H9 (cell line): Measurements from ENCODE around the gene USP37. TPM values are rescaled to one million over a fixed set of nuclear protein-coding genes. Genes with fewer than 3 reads are reported as not detected.

ENCODE experiments used
- DNase-seq: peaks from one replicate; pipeline ENCODE4 v3.0.0-alpha.2; 2017
- H2AFZ ChIP-seq: one replicate; pipeline ENCODE4 v1.6.1; 2013; ENCODE audit warnings: mild to moderate bottlenecking, low read length, control low read depth, moderate library complexity
- H2AK5ac ChIP-seq: 2 replicates; pipeline ENCODE4 v1.6.1; 2013; ENCODE audit warnings: low read length, control low read depth, mixed read lengths; ENCODE audit not compliant: insufficient read length
- H2BK120ac ChIP-seq: one replicate; pipeline ENCODE4 v1.6.1; 2013; ENCODE audit warnings: low read depth, mild to moderate bottlenecking, low read length, control low read depth, inconsistent platforms; ENCODE audit not compliant: poor library complexity, severe bottlenecking
- H2BK12ac ChIP-seq: 2 replicates; pipeline ENCODE4 v1.6.1; 2013; ENCODE audit warnings: low read length, control low read depth, mixed read lengths, low read depth; ENCODE audit not compliant: insufficient read length
- H2BK15ac ChIP-seq: 2 replicates; pipeline ENCODE4 v1.6.1; 2013; ENCODE audit warnings: low read depth, low read length, control low read depth
- H2BK20ac ChIP-seq: one replicate; pipeline ENCODE4 v1.6.1; 2013; ENCODE audit warnings: low read depth, mild to moderate bottlenecking, low read length, control low read depth, inconsistent platforms; ENCODE audit not compliant: poor library complexity, severe bottlenecking
- H2BK5ac ChIP-seq: 2 replicates; pipeline ENCODE4 v1.6.1; 2013; ENCODE audit warnings: low read length, control low read depth, mixed read lengths; ENCODE audit not compliant: insufficient read length
- H3K14ac ChIP-seq: 2 replicates; pipeline ENCODE4 v1.6.1; 2013; ENCODE audit warnings: low read length, control low read depth; ENCODE audit not compliant: insufficient read depth
- H3K18ac ChIP-seq: 2 replicates; pipeline ENCODE4 v1.6.1; 2013; ENCODE audit warnings: low read depth, mild to moderate bottlenecking, mixed read lengths, low read length, control low read depth; ENCODE audit not compliant: insufficient read length
- H3K23ac ChIP-seq: 2 replicates; pipeline ENCODE4 v1.6.1; 2013; ENCODE audit warnings: low read length, control low read depth, mixed read lengths, low read depth; ENCODE audit not compliant: insufficient read length
- H3K23me2 ChIP-seq: 2 replicates; pipeline ENCODE4 v1.6.1; 2013; ENCODE audit warnings: low read depth, mild to moderate bottlenecking, mixed read lengths, low read length, control low read depth; ENCODE audit not compliant: insufficient read length, poor library complexity, severe bottlenecking
- H3K27ac ChIP-seq: 2 replicates; pipeline ENCODE4 v1.5.1; 2013; ENCODE audit warnings: low read length, control low read depth, mixed read lengths, low read depth; ENCODE audit not compliant: insufficient read length
- H3K27me3 ChIP-seq: 2 replicates; pipeline ENCODE4 v1.6.1; 2013; ENCODE audit warnings: low read length, control low read depth, inconsistent platforms; ENCODE audit not compliant: insufficient read depth
- H3K4ac ChIP-seq: 2 replicates; pipeline ENCODE4 v1.6.1; 2013; ENCODE audit warnings: low read depth, mild to moderate bottlenecking, control low read depth, inconsistent platforms, low read length, moderate library complexity
- H3K4me1 ChIP-seq: 2 replicates; pipeline ENCODE4 v1.6.1; 2013; ENCODE audit warnings: low read length, control low read depth, inconsistent platforms; ENCODE audit not compliant: insufficient read depth
- H3K4me2 ChIP-seq: 2 replicates; pipeline ENCODE4 v1.6.1; 2013; ENCODE audit warnings: low read length, control low read depth, mixed read lengths; ENCODE audit not compliant: insufficient read length, insufficient read depth
- H3K56ac ChIP-seq: 2 replicates; pipeline ENCODE4 v1.6.1; 2013; ENCODE audit warnings: low read depth, mild to moderate bottlenecking, mixed read lengths, low read length, control low read depth; ENCODE audit not compliant: insufficient read length
- H3K79me1 ChIP-seq: 2 replicates; pipeline ENCODE4 v1.6.1; 2013; ENCODE audit warnings: low read depth, mild to moderate bottlenecking, moderate library complexity, low read length, control low read depth, inconsistent platforms; ENCODE audit not compliant: insufficient read depth, poor library complexity, severe bottlenecking
- H3K79me2 ChIP-seq: 2 replicates; pipeline ENCODE4 v1.6.1; 2013; ENCODE audit warnings: low read length, control low read depth, inconsistent platforms; ENCODE audit not compliant: insufficient read depth
- H3K9ac ChIP-seq: 2 replicates; pipeline ENCODE4 v1.6.1; 2013; ENCODE audit warnings: low read length, control low read depth, mixed read lengths; ENCODE audit not compliant: insufficient read length; ENCODE audit errors: extremely low read depth
- H3K9me3 ChIP-seq: one replicate; pipeline ENCODE4 v1.6.1; 2013; ENCODE audit warnings: low read depth, low read length, inconsistent platforms; ENCODE audit not compliant: control insufficient read depth
- H3T11ph ChIP-seq: one replicate; pipeline ENCODE4 v1.6.1; 2013; ENCODE audit warnings: mild to moderate bottlenecking, low read length, control low read depth, inconsistent platforms
- H4K20me1 ChIP-seq: one replicate; pipeline ENCODE4 v1.6.1; 2013; ENCODE audit not compliant: control insufficient read depth, insufficient read length, insufficient read depth
- H4K5ac ChIP-seq: 2 replicates; pipeline ENCODE4 v1.6.1; 2013; ENCODE audit warnings: low read depth, mild to moderate bottlenecking, mixed read lengths, low read length, control low read depth; ENCODE audit not compliant: insufficient read length
- H4K8ac ChIP-seq: replicated peaks from 2 replicates; pipeline ENCODE4 v1.6.1; 2013; ENCODE audit warnings: low read length, control low read depth, mixed read lengths, low read depth; ENCODE audit not compliant: insufficient read length
- H4K91ac ChIP-seq: 2 replicates; pipeline ENCODE4 v1.6.1; 2013; ENCODE audit warnings: low read depth, mild to moderate bottlenecking, moderate library complexity, mixed read lengths, low read length, control low read depth; ENCODE audit not compliant: insufficient read length
- H3K27ac Mint-ChIP-seq, 3 experiments: 2 replicates in 2 of 3; 3 replicates in 1 of 3; pipeline ENCODE4 v1.8.0; 2020 to 2021; ENCODE audit warnings: mixed read lengths in 3 of 3, mild to moderate bottlenecking in 1 of 3, moderate library complexity in 1 of 3
- H3K27me3 Mint-ChIP-seq: 2 replicates; pipeline ENCODE4 v1.8.0; 2021; ENCODE audit warnings: low read depth, mild to moderate bottlenecking, moderate library complexity, mixed read lengths
- H3K36me3 Mint-ChIP-seq, 3 experiments: 2 replicates in 2 of 3; 3 replicates in 1 of 3; pipeline ENCODE4 v1.8.0; 2020 to 2021; ENCODE audit warnings: low read depth in 3 of 3, mixed read lengths in 3 of 3; ENCODE audit not compliant: insufficient read depth in 1 of 3
- H3K4me1 Mint-ChIP-seq, 2 experiments: 2 replicates each; pipeline ENCODE4 v1.8.0; 2020; ENCODE audit warnings: mixed read lengths in 2 of 2
- H3K4me3 Mint-ChIP-seq, 2 experiments: 2 replicates in 1 of 2; 3 replicates in 1 of 2; pipeline ENCODE4 v1.8.0; 2020 to 2021; ENCODE audit warnings: mild to moderate bottlenecking in 2 of 2, mixed read lengths in 2 of 2, moderate library complexity in 1 of 2
- H3K9me3 Mint-ChIP-seq, 2 experiments: 2 replicates in 1 of 2; 3 replicates in 1 of 2; pipeline ENCODE4 v1.8.0; 2020; ENCODE audit warnings: mild to moderate bottlenecking in 2 of 2, mixed read lengths in 2 of 2, moderate library complexity in 1 of 2
- total RNA-seq: library from RNA; stranded (reverse); gene quantifications from 2 replicates; pipeline ENCODE4 v1.2.1, GENCODE V29; 2021
- TF ChIP-seq, protein P1 (sequence below): fragments of 200-600 bp; sonication (generic); conservative IDR thresholded peaks from 3 replicates; pipeline ENCODE4 v1.8.0; 2021; ENCODE audit warnings: antibody characterized with exemption, mild to moderate bottlenecking

Gene USP37
- total RNA-seq, 1 experiment from 2014 or later: 34.9 TPM

DNA sequence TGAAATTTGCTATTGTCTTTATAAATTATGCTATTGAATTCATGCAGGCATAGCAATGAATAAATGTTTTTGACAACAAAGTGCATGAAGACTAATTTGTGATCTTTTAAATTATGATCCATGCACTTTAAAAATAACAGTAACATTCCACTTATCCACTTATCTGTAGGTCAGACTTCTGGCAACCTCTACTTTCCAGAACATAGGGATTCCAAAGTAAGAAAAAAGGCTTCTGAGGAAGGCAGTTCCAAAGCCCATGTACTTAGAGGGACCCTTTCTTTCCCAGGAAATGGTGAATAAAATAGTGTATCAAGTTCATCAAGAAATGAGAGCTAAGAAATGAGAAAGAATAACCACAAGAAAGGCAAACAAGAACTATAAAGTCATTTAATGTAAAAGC is 90.9 kb downstream of the USP37 start:
- Histone ChIP-seq H2BK15ac (no peak overlapping the region), H3K27ac (no peak overlapping the region), H3K4me1 (no peaks in the 10 kb centered on the region), H2BK12ac (no peak overlapping the region), H3K79me1 (no peaks in the 10 kb centered on the region), H2AFZ (no peak overlapping the region), H2AK5ac (no peak overlapping the region), H2BK5ac (no peak overlapping the region), H3T11ph (no peak overlapping the region), H3K18ac (no peak overlapping the region), H3K14ac (no peak overlapping the region), H3K23ac (no peak overlapping the region), H2BK120ac (no peak overlapping the region), H4K20me1 (no peaks in the 10 kb centered on the region), H4K5ac (no peak overlapping the region), H3K56ac (no peak overlapping the region), H3K79me2 (no peaks in the 10 kb centered on the region), H3K27me3 (no peaks in the 10 kb centered on the region), H2BK20ac (no peak overlapping the region), H4K91ac (no peak overlapping the region), H3K23me2 (no peaks in the 10 kb centered on the region), H3K4ac (no peak overlapping the region), H4K8ac (no peak overlapping the region), H3K9me3 (no peaks in the 10 kb centered on the region), H3K4me2 (no peak overlapping the region), H3K9ac (no peak overlapping the region)
- peaks cover 2 to 71% (median 65%) of the 10 kb centered on the region in 3 experiments; a peak in 6 of 7 replicates for H3K36me3 Mint-ChIP-seq
- H3K4me1 Mint-ChIP-seq: no peaks in the 10 kb centered on the region
- no peak overlapping the region for H3K27ac Mint-ChIP-seq
- H3K9me3 Mint-ChIP-seq: no peaks in the 10 kb centered on the region
- H3K27me3 Mint-ChIP-seq: no peaks in the 10 kb centered on the region
- no peak for DNase-seq
- no peak overlapping the region for H3K4me3 Mint-ChIP-seq
- TF ChIP-seq, protein P1, sequence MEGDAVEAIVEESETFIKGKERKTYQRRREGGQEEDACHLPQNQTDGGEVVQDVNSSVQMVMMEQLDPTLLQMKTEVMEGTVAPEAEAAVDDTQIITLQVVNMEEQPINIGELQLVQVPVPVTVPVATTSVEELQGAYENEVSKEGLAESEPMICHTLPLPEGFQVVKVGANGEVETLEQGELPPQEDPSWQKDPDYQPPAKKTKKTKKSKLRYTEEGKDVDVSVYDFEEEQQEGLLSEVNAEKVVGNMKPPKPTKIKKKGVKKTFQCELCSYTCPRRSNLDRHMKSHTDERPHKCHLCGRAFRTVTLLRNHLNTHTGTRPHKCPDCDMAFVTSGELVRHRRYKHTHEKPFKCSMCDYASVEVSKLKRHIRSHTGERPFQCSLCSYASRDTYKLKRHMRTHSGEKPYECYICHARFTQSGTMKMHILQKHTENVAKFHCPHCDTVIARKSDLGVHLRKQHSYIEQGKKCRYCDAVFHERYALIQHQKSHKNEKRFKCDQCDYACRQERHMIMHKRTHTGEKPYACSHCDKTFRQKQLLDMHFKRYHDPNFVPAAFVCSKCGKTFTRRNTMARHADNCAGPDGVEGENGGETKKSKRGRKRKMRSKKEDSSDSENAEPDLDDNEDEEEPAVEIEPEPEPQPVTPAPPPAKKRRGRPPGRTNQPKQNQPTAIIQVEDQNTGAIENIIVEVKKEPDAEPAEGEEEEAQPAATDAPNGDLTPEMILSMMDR: no peak
